ENCODE results near the gene SRGAP1. TPM values are rescaled to one million over a fixed set of nuclear protein-coding genes. Genes with fewer than 3 reads are reported as not detected.

Gene SRGAP1
- total RNA-seq, 1 donor from 2014 or later: 3.0 TPM

GRCh38 chr12:63952995-63953394, 108.5 kb downstream of the SRGAP1 start:
- H3K27ac ChIP-seq: no peak overlapping the region
- Mint-ChIP-seq H3K4me3 (no peak overlapping the region), H3K27ac (no peak overlapping the region), H3K36me3 (no peaks in the 10 kb centered on the region), H3K4me1 (peaks cover 8% of the 10 kb centered on the region), H3K27me3 (ENCODE audit: insufficient read depth, low read depth) (peaks cover 2% of the 10 kb centered on the region), H3K9me3 (no peaks in the 10 kb centered on the region)
- H3K4me3 ChIP-seq: no peak overlapping the region
- H3F3A ChIP-seq (ENCODE audit: low read depth): no peaks in the 10 kb centered on the region
- no peaks in the 10 kb centered on the region for H3K4me1 ChIP-seq
- DNase-seq (ENCODE audit: low spot score): no peak
- H3K79me2 ChIP-seq (ENCODE audit: low read depth): no peaks in the 10 kb centered on the region
- peaks cover 3% of the 10 kb centered on the region for H4K20me1 ChIP-seq (ENCODE audit: low read depth)
- no peak overlapping the region for H3K9ac ChIP-seq
- TF ChIP-seq EZH2 (IDR thresholded peaks at IDR 0.05): no peak
- TF ChIP-seq EZH2phosphoT487 (IDR thresholded peaks at IDR 0.05): no peak
- TF ChIP-seq, protein P1, sequence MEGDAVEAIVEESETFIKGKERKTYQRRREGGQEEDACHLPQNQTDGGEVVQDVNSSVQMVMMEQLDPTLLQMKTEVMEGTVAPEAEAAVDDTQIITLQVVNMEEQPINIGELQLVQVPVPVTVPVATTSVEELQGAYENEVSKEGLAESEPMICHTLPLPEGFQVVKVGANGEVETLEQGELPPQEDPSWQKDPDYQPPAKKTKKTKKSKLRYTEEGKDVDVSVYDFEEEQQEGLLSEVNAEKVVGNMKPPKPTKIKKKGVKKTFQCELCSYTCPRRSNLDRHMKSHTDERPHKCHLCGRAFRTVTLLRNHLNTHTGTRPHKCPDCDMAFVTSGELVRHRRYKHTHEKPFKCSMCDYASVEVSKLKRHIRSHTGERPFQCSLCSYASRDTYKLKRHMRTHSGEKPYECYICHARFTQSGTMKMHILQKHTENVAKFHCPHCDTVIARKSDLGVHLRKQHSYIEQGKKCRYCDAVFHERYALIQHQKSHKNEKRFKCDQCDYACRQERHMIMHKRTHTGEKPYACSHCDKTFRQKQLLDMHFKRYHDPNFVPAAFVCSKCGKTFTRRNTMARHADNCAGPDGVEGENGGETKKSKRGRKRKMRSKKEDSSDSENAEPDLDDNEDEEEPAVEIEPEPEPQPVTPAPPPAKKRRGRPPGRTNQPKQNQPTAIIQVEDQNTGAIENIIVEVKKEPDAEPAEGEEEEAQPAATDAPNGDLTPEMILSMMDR (IDR thresholded peaks at IDR 0.05): no peak
- no peak overlapping the region for H2AFZ ChIP-seq (replicated peaks)
- H3K4me2 ChIP-seq: no peak overlapping the region
- no peaks in the 10 kb centered on the region for H3K9me3 ChIP-seq (ENCODE audit: low read depth)
- no peaks in the 10 kb centered on the region for H3K36me3 ChIP-seq
- no peaks in the 10 kb centered on the region for H3K27me3 ChIP-seq

- Mint-ChIP-seq H3K4me3 (no peak overlapping the region), H3K4me1 (peaks cover 5% of the 10 kb centered on the region), H3K9me3 (no peaks in the 10 kb centered on the region), H3K27me3 (ENCODE audit: insufficient read depth, low read depth) (peaks cover 4% of the 10 kb centered on the region), H3K27ac (peak overlapping the region; percentile 25), H3K36me3 (no peaks in the 10 kb centered on the region)
- no peaks in the 10 kb centered on the region for H3K36me3 ChIP-seq
- TF ChIP-seq EZH2phosphoT487 (IDR thresholded peaks at IDR 0.05) (no peak), EZH2 (IDR thresholded peaks at IDR 0.05) (no peak)
- TF ChIP-seq, protein P1 (IDR thresholded peaks at IDR 0.05): no peak
- DNase-seq (ENCODE audit: low spot score): no peak
- H3F3A ChIP-seq (ENCODE audit: low read depth): no peaks in the 10 kb centered on the region
- no peaks in the 10 kb centered on the region for H3K4me1 ChIP-seq
- H3K4me3 ChIP-seq: no peak overlapping the region
- no peak overlapping the region for H2AFZ ChIP-seq (replicated peaks)
- H3K9ac ChIP-seq: no peak overlapping the region
- no peaks in the 10 kb centered on the region for H3K27me3 ChIP-seq
- H3K9me3 ChIP-seq (ENCODE audit: low read depth): no peaks in the 10 kb centered on the region
- H4K20me1 ChIP-seq (ENCODE audit: low read depth): peaks cover 3% of the 10 kb centered on the region
- no peak overlapping the region for H3K4me2 ChIP-seq
- no peaks in the 10 kb centered on the region for H3K79me2 ChIP-seq (ENCODE audit: low read depth)
- H3K27ac ChIP-seq: no peak overlapping the region
These were observed 111.5 kb downstream of the SRGAP1 start for GRCh38 chr12:63955831-63956666.

- no peak for DNase-seq (ENCODE audit: low spot score)
- H3K9me3 ChIP-seq (ENCODE audit: low read depth): no peaks in the 10 kb centered on the region
- TF ChIP-seq, protein P1 (IDR thresholded peaks at IDR 0.05): no peak
- TF ChIP-seq EZH2 (IDR thresholded peaks at IDR 0.05) (no peak), EZH2phosphoT487 (IDR thresholded peaks at IDR 0.05) (no peak)
- H3K27me3 Mint-ChIP-seq (ENCODE audit: insufficient read depth, low read depth): peaks cover 4% of the 10 kb centered on the region
- H3K4me3 Mint-ChIP-seq: no peak overlapping the region
- no peak overlapping the region for H3K27ac Mint-ChIP-seq
- no peak overlapping the region for H3K9ac ChIP-seq
- H3K4me1 ChIP-seq: no peaks in the 10 kb centered on the region
- no peaks in the 10 kb centered on the region for H3K36me3 ChIP-seq
- H3K27me3 ChIP-seq: no peaks in the 10 kb centered on the region
- no peaks in the 10 kb centered on the region for H3F3A ChIP-seq (ENCODE audit: low read depth)
- H3K79me2 ChIP-seq (ENCODE audit: low read depth): no peaks in the 10 kb centered on the region
- H3K9me3 Mint-ChIP-seq: no peaks in the 10 kb centered on the region
- peaks cover 5% of the 10 kb centered on the region for H3K4me1 Mint-ChIP-seq
- H3K4me3 ChIP-seq: no peak overlapping the region
- H4K20me1 ChIP-seq (ENCODE audit: low read depth): peaks cover 3% of the 10 kb centered on the region
- no peak overlapping the region for H2AFZ ChIP-seq (replicated peaks)
- H3K4me2 ChIP-seq: no peak overlapping the region
- H3K27ac ChIP-seq: no peak overlapping the region
- H3K36me3 Mint-ChIP-seq: no peaks in the 10 kb centered on the region
These were observed 113.0 kb downstream of the SRGAP1 start for GRCh38 chr12:63957496-63957895.
